Mesenchymal stem cell (in vitro differentiated cells and primary cell): ENCODE results near the gene EHF.

Experiments
- DNase-seq: peaks from one replicate; pipeline ENCODE4 v3.0.0-alpha.2; 2013
- H2AFZ ChIP-seq: one replicate; pipeline ENCODE4 v1.6.1; 2013; ENCODE audit warnings: low read depth, mild to moderate bottlenecking, control low read depth, inconsistent platforms, low read length, moderate library complexity
- H2AK5ac ChIP-seq: 2 replicates; pipeline ENCODE4 v1.6.1; 2013; ENCODE audit warnings: low read length, moderate library complexity, mild to moderate bottlenecking, inconsistent platforms; ENCODE audit not compliant: severe bottlenecking
- H2BK120ac ChIP-seq: one replicate; pipeline ENCODE4 v1.6.1; 2013; ENCODE audit warnings: low read depth, mild to moderate bottlenecking, inconsistent platforms, low read length, moderate library complexity
- H2BK12ac ChIP-seq, 2 experiments: one replicate each; pipeline ENCODE4 v1.6.1; 2013; ENCODE audit warnings: inconsistent platforms in 2 of 2, low read length in 2 of 2, mild to moderate bottlenecking in 2 of 2, moderate library complexity in 2 of 2, control low read depth in 1 of 2
- H2BK15ac ChIP-seq: one replicate; pipeline ENCODE4 v1.6.1; 2013; ENCODE audit warnings: mild to moderate bottlenecking, low read depth, inconsistent platforms; ENCODE audit not compliant: poor library complexity, severe bottlenecking
- H2BK5ac ChIP-seq: 2 replicates; pipeline ENCODE4 v1.6.1; 2013; ENCODE audit warnings: low read depth, mild to moderate bottlenecking, low read length, control low read depth, inconsistent platforms; ENCODE audit not compliant: poor library complexity, severe bottlenecking
- H3K14ac ChIP-seq, 2 experiments: one replicate each; pipeline ENCODE4 v1.6.1; 2013; ENCODE audit warnings: inconsistent platforms in 2 of 2, low read length in 2 of 2, control low read depth in 1 of 2, mild to moderate bottlenecking in 1 of 2, moderate library complexity in 1 of 2
- H3K18ac ChIP-seq, 2 experiments: one replicate each; pipeline ENCODE4 v1.6.1; 2013; ENCODE audit warnings: inconsistent platforms in 2 of 2, low read length in 2 of 2, control low read depth in 1 of 2, low read depth in 1 of 2, mild to moderate bottlenecking in 1 of 2
- H3K23ac ChIP-seq, 2 experiments: one replicate each; pipeline ENCODE4 v1.6.1; 2013; ENCODE audit warnings: inconsistent platforms in 2 of 2, low read length in 2 of 2, mild to moderate bottlenecking in 2 of 2, moderate library complexity in 2 of 2, control low read depth in 1 of 2
- H3K27ac ChIP-seq: 2 replicates; pipeline ENCODE4 v1.5.1; 2013; ENCODE audit warnings: mild to moderate bottlenecking, moderate library complexity, low read length, control low read depth, inconsistent platforms; ENCODE audit not compliant: poor library complexity, severe bottlenecking
- H3K27me3 ChIP-seq, 2 experiments: 2 replicates each; pipeline versions ENCODE4 v1.6.1 to v1.7.0; 2013; ENCODE audit warnings: low read length in 2 of 2, mild to moderate bottlenecking in 2 of 2, moderate library complexity in 2 of 2, control low read depth in 1 of 2, inconsistent platforms in 1 of 2; ENCODE audit not compliant: control insufficient read depth in 1 of 2, insufficient read depth in 1 of 2
- H3K36me3 ChIP-seq, 2 experiments: 2 replicates each; pipeline versions ENCODE4 v1.6.1 to v1.7.0; 2013; ENCODE audit warnings: low read length in 2 of 2, control low read depth in 1 of 2, inconsistent platforms in 1 of 2, low read depth in 1 of 2, mild to moderate bottlenecking in 1 of 2; ENCODE audit not compliant: insufficient read depth in 2 of 2, control insufficient read depth in 1 of 2
- H3K4ac ChIP-seq, 2 experiments: one replicate each; pipeline ENCODE4 v1.6.1; 2013; ENCODE audit warnings: inconsistent platforms in 2 of 2, low read length in 2 of 2, mild to moderate bottlenecking in 2 of 2, moderate library complexity in 2 of 2, control low read depth in 1 of 2, low read depth in 1 of 2
- H3K4me1 ChIP-seq: 2 replicates; pipeline ENCODE4 v1.6.1; 2013; ENCODE audit warnings: low read depth, low read length, control low read depth; ENCODE audit not compliant: control insufficient read depth, insufficient read depth
- H3K4me2 ChIP-seq: 2 replicates; pipeline ENCODE4 v1.6.1; 2013; ENCODE audit warnings: low read length, mild to moderate bottlenecking, inconsistent platforms; ENCODE audit not compliant: poor library complexity, severe bottlenecking
- H3K4me3 ChIP-seq, 2 experiments: 2 replicates each; pipeline versions ENCODE4 v1.5.1 to v1.7.0; 2013; ENCODE audit warnings: low read length in 2 of 2, mild to moderate bottlenecking in 2 of 2, control low read depth in 1 of 2, low read depth in 1 of 2; ENCODE audit not compliant: insufficient read depth in 1 of 2
- H3K79me1 ChIP-seq: replicated peaks from 2 replicates; pipeline ENCODE4 v1.6.1; 2013; ENCODE audit warnings: mild to moderate bottlenecking, control low read depth, low read length, inconsistent platforms; ENCODE audit not compliant: poor library complexity, severe bottlenecking
- H3K9ac ChIP-seq: 2 replicates; pipeline ENCODE4 v1.7.0; 2013; ENCODE audit warnings: mild to moderate bottlenecking, low read length, moderate library complexity
- H3K9me3 ChIP-seq: 2 replicates; pipeline ENCODE4 v1.7.0; 2013; ENCODE audit warnings: mild to moderate bottlenecking, low read length; ENCODE audit not compliant: control insufficient read depth
- H4K8ac ChIP-seq: one replicate; pipeline ENCODE4 v1.6.1; 2013; ENCODE audit warnings: inconsistent platforms, mild to moderate bottlenecking, low read length, moderate library complexity
- H4K91ac ChIP-seq: one replicate; pipeline ENCODE4 v1.6.1; 2013; ENCODE audit warnings: mild to moderate bottlenecking, low read length, inconsistent platforms
- WGBS: methylation state at CpG from one replicate; pipeline ENCODE4 v1.1.7; 2013; ENCODE audit warnings: mixed read lengths; 5-methylcytosine and 5-hydroxymethylcytosine counted together

EHF gene

DNA sequence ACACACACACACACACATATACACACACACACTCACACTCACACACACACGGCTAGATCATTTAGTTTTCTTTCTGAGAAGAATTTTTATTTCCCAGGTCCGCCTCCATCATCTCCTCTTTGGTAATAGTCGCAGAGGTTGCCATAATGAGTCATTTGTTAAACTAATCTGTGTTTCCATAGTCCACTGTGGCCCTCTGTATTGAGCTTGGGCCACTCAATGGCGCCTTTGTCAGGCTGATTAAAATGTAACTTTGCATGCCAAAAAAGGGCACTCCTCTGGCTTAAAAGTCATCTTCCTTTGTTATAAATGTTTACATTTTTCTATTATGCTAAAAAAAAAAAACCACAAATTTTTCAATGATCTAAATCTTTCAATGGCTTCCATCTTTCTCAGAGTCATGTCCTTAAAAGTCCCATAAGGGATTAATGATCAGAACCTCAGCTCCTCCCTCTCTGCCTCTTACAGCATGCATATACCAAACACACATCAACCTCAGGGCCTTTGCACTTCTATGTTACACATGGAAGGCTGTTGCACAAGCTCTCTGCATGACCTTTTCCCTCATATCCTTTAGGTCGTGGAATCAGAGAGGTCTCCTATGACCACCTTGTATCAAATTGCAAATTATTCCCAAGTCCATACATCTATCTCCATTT lies 35.3 kb downstream of the EHF start:
- DNase-seq, result peak; percentile 26
- no peaks in the 10 kb centered on the region for H3K36me3 ChIP-seq
- no peak overlapping the region for H2BK5ac ChIP-seq
- H3K4me3 ChIP-seq, result no peak overlapping the region
- peaks cover 6% of the 10 kb centered on the region for H3K4me1 ChIP-seq
- H3K27ac ChIP-seq, result no peak overlapping the region
- H3K18ac ChIP-seq, result no peak overlapping the region
- no peak overlapping the region for H3K4me2 ChIP-seq
- 86% methylated on average over 5 of the region's 5 CpGs for WGBS
- no peak overlapping the region for H2BK12ac ChIP-seq
- no peak overlapping the region for H3K9ac ChIP-seq
- H3K4ac ChIP-seq, result no peak overlapping the region
- no peaks in the 10 kb centered on the region for H3K9me3 ChIP-seq
- H3K27me3 ChIP-seq, result no peaks in the 10 kb centered on the region
- H4K8ac ChIP-seq, result no peak overlapping the region
- no peak overlapping the region for H2BK15ac ChIP-seq
- no peak overlapping the region for H3K23ac ChIP-seq
- no peak overlapping the region for H4K91ac ChIP-seq
- no peaks in the 10 kb centered on the region for H3K79me1 ChIP-seq
- no peak overlapping the region for H2AK5ac ChIP-seq
- H2BK120ac ChIP-seq, result no peak overlapping the region
- H3K14ac ChIP-seq, result no peak overlapping the region
- no peak overlapping the region for H2AFZ ChIP-seq

GRCh38 chr11:34658071-34659015 lies 37.5 kb downstream of the EHF start:
- Histone ChIP-seq H3K36me3 (no peaks in the 10 kb centered on the region), H3K27ac (no peak overlapping the region), H4K8ac (no peak overlapping the region), H3K9me3 (no peaks in the 10 kb centered on the region), H3K4me2 (no peak overlapping the region), H2BK5ac (no peak overlapping the region), H3K79me1 (no peaks in the 10 kb centered on the region), H3K23ac (no peak overlapping the region), H2BK15ac (no peak overlapping the region), H3K9ac (no peak overlapping the region), H3K27me3 (no peaks in the 10 kb centered on the region), H2AFZ (no peak overlapping the region), H3K4me1 (peaks cover 6% of the 10 kb centered on the region), H2AK5ac (no peak overlapping the region), H3K18ac (no peak overlapping the region), H3K4me3 (no peak overlapping the region), H4K91ac (no peak overlapping the region), H2BK12ac (no peak overlapping the region), H3K14ac (no peak overlapping the region), H2BK120ac (no peak overlapping the region), H3K4ac (no peak overlapping the region)
- no peak for DNase-seq
- 86% methylated on average over 8 of the region's 14 CpGs for WGBS

- no peaks in the 10 kb centered on the region for H3K79me1 ChIP-seq
- no peaks in the 10 kb centered on the region for H3K36me3 ChIP-seq
- H3K27ac ChIP-seq, result no peak overlapping the region
- WGBS, result 91% methylated on average over 4 of the region's 4 CpGs
- no peak overlapping the region for H2BK120ac ChIP-seq
- no peak overlapping the region for H2AFZ ChIP-seq
- no peak overlapping the region for H2BK15ac ChIP-seq
- H3K18ac ChIP-seq, result no peak overlapping the region
- no peak overlapping the region for H3K14ac ChIP-seq
- no peak overlapping the region for H3K4me3 ChIP-seq
- H4K91ac ChIP-seq, result no peak overlapping the region
- H3K27me3 ChIP-seq, result no peaks in the 10 kb centered on the region
- no peak for DNase-seq
- no peak overlapping the region for H3K23ac ChIP-seq
- H3K4me1 ChIP-seq, result peaks cover 2% of the 10 kb centered on the region
- H2AK5ac ChIP-seq, result no peak overlapping the region
- H3K4me2 ChIP-seq, result no peak overlapping the region
- no peak overlapping the region for H3K4ac ChIP-seq
- no peak overlapping the region for H3K9ac ChIP-seq
- H4K8ac ChIP-seq, result no peak overlapping the region
- no peaks in the 10 kb centered on the region for H3K9me3 ChIP-seq
- no peak overlapping the region for H2BK5ac ChIP-seq
- no peak overlapping the region for H2BK12ac ChIP-seq
Measured at GRCh38 chr11:34659096-34659733, 38.3 kb downstream of the EHF start.
